ENCODE results near the gene TCHHL1. TPM values are rescaled to one million over a fixed set of nuclear protein-coding genes. Genes with fewer than 3 reads are reported as not detected.
A peak's percentile ranks its signal among the peaks of the same experiment; 100 is the strongest.

TCHHL1 gene
- total RNA-seq, 1 experiment from 2014 or later: not detected

DNA sequence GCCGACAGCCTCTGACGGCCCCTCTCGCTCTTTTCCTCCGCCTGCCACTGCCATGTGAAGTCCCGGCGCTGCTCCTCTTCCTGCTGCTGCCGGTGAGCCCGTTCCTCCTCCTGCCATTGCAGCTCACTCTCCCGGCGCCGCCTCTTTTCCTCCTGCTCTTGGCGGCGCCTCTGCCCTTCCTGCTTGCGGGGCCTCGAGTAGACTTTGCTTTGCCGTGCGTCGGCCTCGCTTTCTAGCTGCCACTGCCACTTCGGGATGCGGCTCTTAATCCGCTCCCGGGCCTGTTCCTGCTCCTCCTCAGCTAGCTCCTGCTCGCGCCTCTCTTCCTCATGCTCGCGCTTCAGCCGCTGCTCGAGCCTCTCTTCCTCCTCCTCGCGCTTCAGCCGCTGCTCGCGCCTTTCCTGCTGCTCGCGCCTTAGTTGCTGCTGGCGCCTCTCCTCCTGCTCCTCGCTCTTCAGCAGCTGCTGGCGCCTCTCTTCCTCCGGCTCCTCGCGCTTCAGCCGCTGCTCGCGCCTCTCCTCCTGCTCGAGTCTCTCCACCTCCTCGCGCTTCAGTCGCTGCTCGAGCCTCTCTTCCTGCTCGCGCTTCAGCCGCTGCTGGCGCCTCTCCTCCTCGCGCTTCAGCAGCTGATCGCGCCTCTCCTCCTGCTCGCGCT, 22.1 kb upstream of the TCHHL1 start:
- H3K27me3 ChIP-seq (ENCODE audit: insufficient read depth, low read length): peaks cover 68% of the 10 kb centered on the region
- TF ChIP-seq, protein P1, sequence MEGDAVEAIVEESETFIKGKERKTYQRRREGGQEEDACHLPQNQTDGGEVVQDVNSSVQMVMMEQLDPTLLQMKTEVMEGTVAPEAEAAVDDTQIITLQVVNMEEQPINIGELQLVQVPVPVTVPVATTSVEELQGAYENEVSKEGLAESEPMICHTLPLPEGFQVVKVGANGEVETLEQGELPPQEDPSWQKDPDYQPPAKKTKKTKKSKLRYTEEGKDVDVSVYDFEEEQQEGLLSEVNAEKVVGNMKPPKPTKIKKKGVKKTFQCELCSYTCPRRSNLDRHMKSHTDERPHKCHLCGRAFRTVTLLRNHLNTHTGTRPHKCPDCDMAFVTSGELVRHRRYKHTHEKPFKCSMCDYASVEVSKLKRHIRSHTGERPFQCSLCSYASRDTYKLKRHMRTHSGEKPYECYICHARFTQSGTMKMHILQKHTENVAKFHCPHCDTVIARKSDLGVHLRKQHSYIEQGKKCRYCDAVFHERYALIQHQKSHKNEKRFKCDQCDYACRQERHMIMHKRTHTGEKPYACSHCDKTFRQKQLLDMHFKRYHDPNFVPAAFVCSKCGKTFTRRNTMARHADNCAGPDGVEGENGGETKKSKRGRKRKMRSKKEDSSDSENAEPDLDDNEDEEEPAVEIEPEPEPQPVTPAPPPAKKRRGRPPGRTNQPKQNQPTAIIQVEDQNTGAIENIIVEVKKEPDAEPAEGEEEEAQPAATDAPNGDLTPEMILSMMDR (conservative IDR thresholded peaks at IDR 0.05): no peak

More for the DNA sequence above, 22.1 kb upstream of the TCHHL1 start:
- Histone ChIP-seq H2BK20ac (ENCODE audit: low read depth, low read length, poor library complexity, severe bottlenecking) (no peak overlapping the region), H3K56ac (ENCODE audit: insufficient read length, low read depth, low read length) (no peak overlapping the region), H3K23me2 (ENCODE audit: insufficient read length, low read depth, low read length, poor library complexity, severe bottlenecking) (peaks cover 3% of the 10 kb centered on the region), H2BK15ac (ENCODE audit: low read depth, low read length) (no peak overlapping the region), H3T11ph (ENCODE audit: low read length) (no peak overlapping the region), H3K4me2 (ENCODE audit: insufficient read depth, insufficient read length, low read length) (peak overlapping the region; percentile 18), H4K5ac (ENCODE audit: insufficient read length, low read depth, low read length) (no peak overlapping the region), H3K23ac (ENCODE audit: insufficient read length, low read depth, low read length) (no peak overlapping the region), H3K27ac (ENCODE audit: insufficient read length, low read depth, low read length) (no peak overlapping the region), H2AK5ac (ENCODE audit: insufficient read length, low read length) (no peak overlapping the region), H2AFZ (ENCODE audit: low read length) (no peak overlapping the region), H3K9ac (ENCODE audit: extremely low read depth, insufficient read length, low read length) (no peak overlapping the region), H3K18ac (ENCODE audit: insufficient read length, low read depth, low read length) (peak overlapping the region; percentile 51), H2BK12ac (ENCODE audit: insufficient read length, low read depth, low read length) (no peak overlapping the region), H3K14ac (ENCODE audit: insufficient read depth, low read length) (peak overlapping the region; percentile 62; the same call in 1 of the 2 replicates), H2BK5ac (ENCODE audit: insufficient read length, low read length) (no peak overlapping the region), H4K91ac (ENCODE audit: insufficient read length, low read depth, low read length) (no peak overlapping the region), H3K79me1 (ENCODE audit: insufficient read depth, low read depth, low read length, poor library complexity, severe bottlenecking) (no peaks in the 10 kb centered on the region), H3K4ac (ENCODE audit: low read depth, low read length) (no peak overlapping the region), H3K79me2 (ENCODE audit: insufficient read depth, low read length) (no peaks in the 10 kb centered on the region), H3K9me3 (ENCODE audit: control insufficient read depth, low read depth, low read length) (no peaks in the 10 kb centered on the region), H2BK120ac (ENCODE audit: low read depth, low read length, poor library complexity, severe bottlenecking) (no peak overlapping the region), H4K8ac (replicated peaks; ENCODE audit: insufficient read length, low read depth, low read length) (no peak overlapping the region), H3K4me1 (ENCODE audit: insufficient read depth, low read length) (no peaks in the 10 kb centered on the region), H4K20me1 (ENCODE audit: control insufficient read depth, insufficient read depth, insufficient read length) (no peaks in the 10 kb centered on the region)
- peak; percentile 70 for DNase-seq
- no peaks in the 10 kb centered on the region for H3K4me1 Mint-ChIP-seq
- WGBS (ENCODE audit: extremely low coverage, insufficient read length, low lambda C conversion rate): no CpG with 5 or more reads among the region's 60 CpGs
- no peaks in the 10 kb centered on the region; the same call in 1 of the 2 replicates for H3K27me3 Mint-ChIP-seq (ENCODE audit: low read depth)
- H3K9me3 Mint-ChIP-seq: peaks cover 12 to 18% of the 10 kb centered on the region in 2 experiments
- H3K36me3 Mint-ChIP-seq (ENCODE audit: insufficient read depth in 1 of 3, low read depth in 3 of 3): peaks cover 0 to 12% (median 3%) of the 10 kb centered on the region in 3 experiments; a peak in 4 of 7 replicates
- H3K4me3 Mint-ChIP-seq: no peak overlapping the region
- H3K27ac Mint-ChIP-seq: no peak overlapping the region
